Measurements from ENCODE around the gene TMTC2.

The TMTC2 gene

DNA sequence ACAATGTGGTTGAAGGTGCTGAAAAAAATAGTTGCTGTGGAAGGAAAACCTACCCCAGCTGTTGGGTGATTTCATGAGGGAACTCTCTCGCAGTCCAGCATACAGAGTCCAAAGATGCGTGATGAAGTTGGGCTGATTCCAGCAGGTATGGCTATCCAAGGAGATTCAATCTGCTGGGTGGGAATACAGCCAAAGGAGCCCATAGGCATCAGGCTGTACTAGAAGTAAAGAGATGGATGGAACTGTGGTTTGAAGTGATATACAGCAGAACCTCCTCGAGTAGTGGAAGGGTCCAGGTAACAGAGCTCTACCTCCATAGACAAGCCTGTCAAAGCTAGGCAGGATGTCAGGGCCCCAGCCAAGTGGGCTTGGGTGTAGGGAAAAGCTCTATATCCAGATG, 11.5 kb upstream of the TMTC2 start:
- ChIA-PET POLR2A (no interaction called here), CTCF (interaction anchor here (0.9 to 5.9 kb wide), 3 partner anchors 10 to 713 kb away, joined by 3 to 74 read pairs (median 3); partner anchors contain the start of gene TMTC2)
- DNase-seq (ENCODE audit: extremely low spot score), result no peak
- TF ChIP-seq, protein P1, sequence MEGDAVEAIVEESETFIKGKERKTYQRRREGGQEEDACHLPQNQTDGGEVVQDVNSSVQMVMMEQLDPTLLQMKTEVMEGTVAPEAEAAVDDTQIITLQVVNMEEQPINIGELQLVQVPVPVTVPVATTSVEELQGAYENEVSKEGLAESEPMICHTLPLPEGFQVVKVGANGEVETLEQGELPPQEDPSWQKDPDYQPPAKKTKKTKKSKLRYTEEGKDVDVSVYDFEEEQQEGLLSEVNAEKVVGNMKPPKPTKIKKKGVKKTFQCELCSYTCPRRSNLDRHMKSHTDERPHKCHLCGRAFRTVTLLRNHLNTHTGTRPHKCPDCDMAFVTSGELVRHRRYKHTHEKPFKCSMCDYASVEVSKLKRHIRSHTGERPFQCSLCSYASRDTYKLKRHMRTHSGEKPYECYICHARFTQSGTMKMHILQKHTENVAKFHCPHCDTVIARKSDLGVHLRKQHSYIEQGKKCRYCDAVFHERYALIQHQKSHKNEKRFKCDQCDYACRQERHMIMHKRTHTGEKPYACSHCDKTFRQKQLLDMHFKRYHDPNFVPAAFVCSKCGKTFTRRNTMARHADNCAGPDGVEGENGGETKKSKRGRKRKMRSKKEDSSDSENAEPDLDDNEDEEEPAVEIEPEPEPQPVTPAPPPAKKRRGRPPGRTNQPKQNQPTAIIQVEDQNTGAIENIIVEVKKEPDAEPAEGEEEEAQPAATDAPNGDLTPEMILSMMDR (IDR thresholded peaks at IDR 0.05; ENCODE audit: control extremely low read depth, extremely low read depth, low read depth, missing control alignments), result no peak

DNA sequence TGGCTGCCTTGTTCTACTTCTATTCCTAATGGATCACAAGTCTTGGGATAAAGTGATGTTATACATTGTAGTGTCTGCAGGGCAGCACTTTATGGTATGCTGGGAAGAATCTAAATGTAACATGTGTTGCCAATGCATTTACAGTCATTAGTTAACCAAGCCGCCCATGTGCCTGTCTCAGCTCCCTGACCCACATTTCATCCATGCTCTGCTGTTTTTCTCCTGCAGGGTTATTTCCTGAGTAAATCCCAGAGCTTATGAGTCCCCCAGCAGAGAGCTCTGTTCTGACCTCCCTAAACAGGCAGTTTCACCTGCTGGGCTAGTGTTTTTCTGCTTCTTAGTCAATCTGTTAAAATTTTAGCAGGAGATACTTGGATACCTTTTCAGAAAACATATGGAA, 4.4 kb upstream of the TMTC2 start:
- no peak for DNase-seq (ENCODE audit: extremely low spot score)
- ChIA-PET CTCF (no interaction called here), POLR2A (no interaction called here)
- TF ChIP-seq, protein P1 (IDR thresholded peaks at IDR 0.05; ENCODE audit: control extremely low read depth, extremely low read depth, low read depth, missing control alignments), result no peak

DNA sequence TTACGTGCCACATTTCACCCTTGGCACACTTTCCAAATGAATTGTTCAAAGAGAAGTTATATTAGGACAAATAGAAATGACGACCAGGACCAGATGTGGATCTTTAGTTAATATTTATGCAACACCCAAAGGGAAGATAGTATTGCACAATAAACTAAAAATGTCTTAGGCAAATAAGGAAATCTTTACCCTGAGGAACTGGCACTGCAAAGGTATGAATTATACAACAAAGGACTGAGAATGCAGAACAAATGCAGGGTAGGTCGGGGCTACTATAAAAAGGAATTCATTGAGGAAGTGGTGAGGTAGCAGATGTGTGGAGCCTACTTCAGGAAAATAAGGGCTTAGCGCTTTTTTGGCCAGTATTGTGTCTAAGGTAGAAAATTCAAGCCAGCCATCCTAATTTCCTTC, 3.9 kb upstream of the TMTC2 start:
- ChIA-PET CTCF (interaction anchor here (4.3 kb wide), 1 partner anchor 7 kb away, joined by 74 read pairs; no protein-coding TSS in a partner anchor), POLR2A (no interaction called here)
- TF ChIP-seq, protein P1 (IDR thresholded peaks at IDR 0.05; ENCODE audit: control extremely low read depth, extremely low read depth, low read depth, missing control alignments), result no peak
- DNase-seq (ENCODE audit: extremely low spot score), result no peak

DNA sequence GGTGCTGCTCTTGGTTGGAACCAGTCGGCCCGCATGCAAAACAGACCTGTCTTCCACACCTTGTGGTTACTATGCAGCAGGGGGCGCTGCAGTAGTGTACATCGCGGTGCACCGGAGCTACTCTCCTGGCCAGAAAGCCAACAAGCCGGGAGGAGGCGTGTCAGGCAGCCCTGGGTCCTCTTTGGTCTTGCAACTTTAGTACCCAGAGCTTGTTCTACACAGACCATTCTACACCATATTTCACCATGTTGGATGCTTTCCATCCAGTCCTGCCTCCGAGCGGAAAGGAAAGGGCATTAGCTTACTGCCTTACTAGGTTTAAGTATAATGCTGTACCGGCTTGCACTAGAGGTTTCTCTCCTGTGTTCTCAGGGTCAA, 927 bp upstream of the TMTC2 start:
- CTCF ChIA-PET, result interaction anchor here (0.6 to 4.6 kb wide), 82 partner anchors 8 to 1817 kb away, joined by 3 to 74 read pairs (median 4); partner anchors contain the start of genes CCDC59 and METTL25
- peak; percentile 81 for DNase-seq (ENCODE audit: extremely low spot score)
- TF ChIP-seq, protein P1 (IDR thresholded peaks at IDR 0.05; ENCODE audit: control extremely low read depth, extremely low read depth, low read depth, missing control alignments), result peak; percentile 93
- POLR2A ChIA-PET, result interaction anchor here (0.5 to 1.2 kb wide), 4 partner anchors 33 to 1815 kb away, joined by 3 to 6 read pairs (median 4); partner anchors contain the start of genes CCDC59 and METTL25

DNA sequence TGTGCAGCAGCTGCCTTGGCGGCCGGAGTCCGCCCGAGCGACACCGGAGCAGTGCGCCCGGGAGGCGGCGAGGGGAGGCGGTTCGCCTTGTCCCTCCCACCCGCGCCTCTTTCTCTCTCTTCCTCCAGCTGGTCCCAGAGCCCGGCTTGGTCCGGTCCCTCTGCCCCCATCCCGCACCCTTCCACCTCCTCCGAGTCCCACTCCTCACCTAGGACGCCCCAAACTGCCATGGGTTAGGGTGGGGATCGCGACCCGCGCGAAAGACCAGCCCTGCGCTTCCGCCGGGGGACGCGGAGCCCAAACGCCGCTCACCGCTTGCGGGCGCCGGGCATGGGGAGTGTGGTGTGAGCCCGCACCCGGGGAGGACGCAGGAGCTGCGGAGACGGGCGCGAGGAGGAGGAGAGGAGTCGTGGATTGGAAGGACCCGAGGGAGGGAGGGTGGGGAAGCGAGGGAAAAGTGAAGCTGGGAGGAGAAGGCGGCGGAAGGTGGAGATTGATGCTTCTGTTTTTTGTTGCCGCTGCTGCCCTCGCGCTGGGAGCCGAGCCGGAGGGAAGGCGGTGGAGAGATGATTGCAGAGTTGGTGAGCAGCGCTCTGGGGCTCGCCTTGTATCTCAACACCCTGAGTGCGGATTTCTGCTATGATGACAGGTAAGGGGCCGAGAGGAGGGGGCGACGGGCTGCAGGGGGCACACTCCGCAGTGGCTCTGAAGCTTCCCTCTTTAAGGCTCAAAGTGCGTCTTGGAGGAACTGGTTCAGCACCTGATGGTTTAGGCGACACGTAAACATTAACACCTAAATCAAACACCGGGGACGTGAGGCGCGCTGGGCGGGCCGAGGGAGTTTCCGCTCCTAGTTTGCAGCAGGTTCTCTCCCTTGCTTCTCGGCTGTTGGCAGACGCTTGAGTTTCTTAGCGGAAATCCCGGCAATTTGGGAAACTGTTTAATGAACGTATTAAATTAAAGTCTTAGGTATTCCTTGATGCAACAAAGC, 610 bp downstream of the TMTC2 start:
- TF ChIP-seq, protein P1 (IDR thresholded peaks at IDR 0.05; ENCODE audit: control extremely low read depth, extremely low read depth, low read depth, missing control alignments), result no peak
- POLR2A ChIA-PET, result interaction anchor here (0.6 to 1.2 kb wide), 2 partner anchors 329 to 382 kb away, joined by 3 to 4 read pairs; partner anchors contain the start of genes CCDC59 and METTL25
- peak; percentile 51 for DNase-seq (ENCODE audit: extremely low spot score)
- CTCF ChIA-PET, result interaction anchor here (0.7 to 4.6 kb wide), 16 partner anchors 10 to 1139 kb away, joined by 3 to 74 read pairs (median 14); partner anchors contain the start of genes CCDC59 and METTL25

DNA sequence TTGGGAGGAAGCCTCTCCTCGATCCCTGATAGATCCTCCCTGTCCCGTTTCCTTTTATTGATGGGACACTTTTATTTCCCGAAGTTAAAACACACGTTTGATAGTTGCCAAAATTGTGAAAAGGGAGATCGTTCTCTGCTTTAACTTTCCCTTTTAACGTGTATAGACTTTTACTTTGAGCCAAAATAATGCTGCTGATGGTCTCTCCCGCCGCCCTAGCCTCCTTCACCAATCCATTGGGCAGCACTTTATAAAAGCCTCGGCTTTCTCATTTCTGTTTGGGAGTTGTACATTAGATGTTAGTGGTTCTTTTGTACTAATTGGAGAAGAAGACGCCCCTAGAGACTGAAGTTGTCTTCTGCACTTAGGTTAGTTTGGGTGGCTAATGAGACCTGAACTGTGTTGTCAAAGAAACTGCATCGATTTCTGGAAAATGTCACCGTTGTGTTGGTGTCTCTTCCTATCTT, 1.4 kb downstream of the TMTC2 start:
- TF ChIP-seq, protein P1 (IDR thresholded peaks at IDR 0.05; ENCODE audit: control extremely low read depth, extremely low read depth, low read depth, missing control alignments), result no peak
- ChIA-PET CTCF (interaction anchor here (4.5 to 4.6 kb wide), 2 partner anchors 9 to 702 kb away, joined by 33 to 34 read pairs; no protein-coding TSS in a partner anchor), POLR2A (no interaction called here)
- DNase-seq (ENCODE audit: extremely low spot score), result no peak

Data from GM10248 (cell line).